ENCODE measurements around the gene ERMP1. TPM values are rescaled to one million over a fixed set of nuclear protein-coding genes. Genes with fewer than 3 reads are reported as not detected.

ERMP1 gene
- total and polyA plus RNA-seq, 10 of the 15 experiments (the other 5 are each of a cell fraction or from before 2014, with no cell fraction given) = 2.4 to 42.1 (median 8.1) TPM

GRCh38 chr9:5871785-5872184 lies 38.9 kb upstream of the ERMP1 start:
- no peaks in the 10 kb centered on the region for H4K20me1 ChIP-seq (ENCODE audit: control insufficient read depth, insufficient read depth)
- no peak overlapping the region for H3K9ac ChIP-seq (ENCODE audit: control insufficient read depth, insufficient read depth, low read length)
- no peaks in the 10 kb centered on the region for H3K36me3 ChIP-seq (ENCODE audit: control insufficient read depth in 2 of 2, insufficient read depth in 2 of 2, low read length in 1 of 2)
- no peaks in the 10 kb centered on the region for H3K9me3 ChIP-seq (replicated peaks; ENCODE audit: control insufficient read depth, insufficient read depth, low read length)
- in situ Hi-C loops (cut with MboI) = no loop called here
- intact Hi-C loops (cut with micrococcal nuclease; ENCODE audit: unreplicated experiment) = no loop called here
- no peaks in the 10 kb centered on the region for H3K27me3 ChIP-seq (replicated peaks in 1 of 2; ENCODE audit: control insufficient read depth in 2 of 2, insufficient read depth in 2 of 2, low read length in 1 of 2)
- 5% methylated on average over 2 of the region's 2 CpGs for WGBS (ENCODE audit: insufficient coverage, insufficient replicate concordance, low lambda C conversion rate, missing lambda C conversion rate)
- ChIA-PET POLR2A (interaction anchor here (0.6 to 1.5 kb wide), 2 partner anchors 11 to 15 kb away, joined by 3 to 6 read pairs; no protein-coding TSS in a partner anchor), CTCF (interaction anchor here (0.8 to 3.6 kb wide), 6 partner anchors 17 to 183 kb away, joined by 3 to 13 read pairs (median 3); no protein-coding TSS in a partner anchor), RAD21 (ENCODE audit: unreplicated experiment) (interaction anchor here (1.0 to 1.3 kb wide), 2 partner anchors 13 to 26 kb away, joined by 3 read pairs; no protein-coding TSS in a partner anchor), SMC1A (ENCODE audit: uncharacterized antibody, unreplicated experiment) (interaction anchor here (0.8 to 2.6 kb wide), 5 partner anchors 12 to 182 kb away, joined by 3 to 10 read pairs (median 3); no protein-coding TSS in a partner anchor)
- H3K4me1 ChIP-seq (ENCODE audit: control insufficient read depth, insufficient read depth, low read length) = peaks cover 5% of the 10 kb centered on the region; the same call in 1 of the 2 replicates
- H3K4me3 ChIP-seq = no peak overlapping the region
- BruUV-seq (replicated peaks) = no TSS peak
- no peaks in the 10 kb centered on the region for H3K79me2 ChIP-seq (ENCODE audit: control insufficient read depth, insufficient read depth, low read length)
- no peak overlapping the region for H3K4me2 ChIP-seq (ENCODE audit: control insufficient read depth, insufficient read depth)
- ATAC-seq (no peak), DNase-seq (ENCODE audit: low read depth, low spot score) (no peak), FAIRE-seq (no peak)
- H2AFZ ChIP-seq (ENCODE audit: control insufficient read depth, low read depth, low read length) = no peak overlapping the region
- no peak overlapping the region for H3K27ac ChIP-seq (ENCODE audit: control insufficient read depth, insufficient read depth)
- no peak for TF ChIP-seq ZBTB4 (CRISPR knock-in tag; IDR thresholded peaks at IDR 0.05)
- no peak for TF ChIP-seq SIN3A (IDR thresholded peaks at IDR 0.05; ENCODE audit: low read depth, low read length)
- TF ChIP-seq IKZF1 (conservative IDR thresholded peaks at IDR 0.05) = no peak
- no peak for TF ChIP-seq NR2C1 (IDR thresholded peaks at IDR 0.05)
- no peak for TF ChIP-seq PAX8 (IDR thresholded peaks at IDR 0.05)
- TF ChIP-seq, protein P1, sequence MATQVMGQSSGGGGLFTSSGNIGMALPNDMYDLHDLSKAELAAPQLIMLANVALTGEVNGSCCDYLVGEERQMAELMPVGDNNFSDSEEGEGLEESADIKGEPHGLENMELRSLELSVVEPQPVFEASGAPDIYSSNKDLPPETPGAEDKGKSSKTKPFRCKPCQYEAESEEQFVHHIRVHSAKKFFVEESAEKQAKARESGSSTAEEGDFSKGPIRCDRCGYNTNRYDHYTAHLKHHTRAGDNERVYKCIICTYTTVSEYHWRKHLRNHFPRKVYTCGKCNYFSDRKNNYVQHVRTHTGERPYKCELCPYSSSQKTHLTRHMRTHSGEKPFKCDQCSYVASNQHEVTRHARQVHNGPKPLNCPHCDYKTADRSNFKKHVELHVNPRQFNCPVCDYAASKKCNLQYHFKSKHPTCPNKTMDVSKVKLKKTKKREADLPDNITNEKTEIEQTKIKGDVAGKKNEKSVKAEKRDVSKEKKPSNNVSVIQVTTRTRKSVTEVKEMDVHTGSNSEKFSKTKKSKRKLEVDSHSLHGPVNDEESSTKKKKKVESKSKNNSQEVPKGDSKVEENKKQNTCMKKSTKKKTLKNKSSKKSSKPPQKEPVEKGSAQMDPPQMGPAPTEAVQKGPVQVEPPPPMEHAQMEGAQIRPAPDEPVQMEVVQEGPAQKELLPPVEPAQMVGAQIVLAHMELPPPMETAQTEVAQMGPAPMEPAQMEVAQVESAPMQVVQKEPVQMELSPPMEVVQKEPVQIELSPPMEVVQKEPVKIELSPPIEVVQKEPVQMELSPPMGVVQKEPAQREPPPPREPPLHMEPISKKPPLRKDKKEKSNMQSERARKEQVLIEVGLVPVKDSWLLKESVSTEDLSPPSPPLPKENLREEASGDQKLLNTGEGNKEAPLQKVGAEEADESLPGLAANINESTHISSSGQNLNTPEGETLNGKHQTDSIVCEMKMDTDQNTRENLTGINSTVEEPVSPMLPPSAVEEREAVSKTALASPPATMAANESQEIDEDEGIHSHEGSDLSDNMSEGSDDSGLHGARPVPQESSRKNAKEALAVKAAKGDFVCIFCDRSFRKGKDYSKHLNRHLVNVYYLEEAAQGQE (IDR thresholded peaks at IDR 0.05; ENCODE audit: low read depth, low read length) = no peak
- TF ChIP-seq SUPT20H (IDR thresholded peaks at IDR 0.05; ENCODE audit: borderline replicate concordance, control insufficient read depth, low read depth, low read length) = no peak
- no peak for TF ChIP-seq NFXL1 (IDR thresholded peaks at IDR 0.05; ENCODE audit: borderline replicate concordance)
- no peak for TF ChIP-seq MLLT1 (IDR thresholded peaks at IDR 0.05)
- no peak for TF ChIP-seq CBX3 (IDR thresholded peaks at IDR 0.05; ENCODE audit: borderline replicate concordance, low read depth)
- TF ChIP-seq PBX3 (IDR thresholded peaks at IDR 0.05; ENCODE audit: insufficient replicate concordance, low read depth, low read length) = no peak
- TF ChIP-seq IKZF2 (IDR thresholded peaks at IDR 0.05) = no peak
- TF ChIP-seq STAT1 (conservative IDR thresholded peaks at IDR 0.05) = no peak
- TF ChIP-seq BCL11A (IDR thresholded peaks at IDR 0.05; ENCODE audit: low read depth, low read length) = no peak
- no peak for TF ChIP-seq SMARCA5 (IDR thresholded peaks at IDR 0.05)
- TF ChIP-seq LARP7 (IDR thresholded peaks at IDR 0.05) = no peak

Data from GM12878 (cell line).